Thyroid gland (tissue), 4 donors: ENCODE measurements around the gene PLEKHA3. TPM values are rescaled to one million over a fixed set of nuclear protein-coding genes. Genes with fewer than 3 reads are reported as not detected.

Source experiments
- DNase-seq, 2 donors: peaks; one replicate each; pipeline ENCODE4 v3.0.0-alpha.2; 2019
- H3K27ac ChIP-seq, 3 donors: fragments of 200-600 bp; sonication (generic); 1 replicate in 2 of 3; 2 replicates in 1 of 3; pipeline ENCODE4 v1.5.1; 2016 to 2019; ENCODE audit warnings: mild to moderate bottlenecking in 1 of 3, moderate library complexity in 1 of 3
- H3K27me3 ChIP-seq: fragments of 200-600 bp; sonication (generic); one replicate; pipeline ENCODE4 v1.5.1; 2019
- H3K36me3 ChIP-seq, 2 donors: fragments of 200-600 bp; sonication (generic); one replicate each; pipeline ENCODE4 v1.5.1; 2016 to 2019
- H3K4me1 ChIP-seq, 2 donors: fragments of 200-600 bp; sonication (generic); one replicate each; pipeline ENCODE4 v1.5.1; 2017 to 2019
- H3K4me3 ChIP-seq, 3 donors: fragments of 200-600 bp; sonication (generic); replicated peaks in 1 of 3; 1 replicate in 2 of 3; 2 replicates in 1 of 3; pipeline ENCODE4 v1.5.1; 2016; ENCODE audit warnings: mild to moderate bottlenecking in 1 of 3
- H3K9me3 ChIP-seq: fragments of 200-600 bp; sonication (generic); one replicate; pipeline ENCODE4 v1.5.1; 2017
- CTCF ChIP-seq, 6 experiments: fragments of 200-600 bp in 3 of 6; fragments of 450-650 bp in 3 of 6; sonication (generic) in 3 of 6; IDR thresholded peaks; one replicate each; pipeline ENCODE4 v1.5.1; 2016 to 2019; ENCODE audit warnings: antibody characterized with exemption in 6 of 6, mild to moderate bottlenecking in 2 of 6, inconsistent platforms in 1 of 6, moderate library complexity in 1 of 6
- POLR2A ChIP-seq, 2 donors: fragments of 450-650 bp; IDR thresholded peaks; one replicate each; pipeline ENCODE4 v1.6.1; 2017; ENCODE audit warnings: antibody characterized with exemption in 2 of 2, mild to moderate bottlenecking in 2 of 2, moderate library complexity in 1 of 2
- WGBS, 2 donors: methylation state at CpG; one replicate each; pipeline ENCODE4 v1.1.5; 2017; 5-methylcytosine and 5-hydroxymethylcytosine counted together
- intact Hi-C: fragments of 100-400 bp; cut with DNase I; formaldehyde crosslinking; loops from one replicate; pipeline ENCODE4 v1.15.1; 2023
- total RNA-seq, 4 donors: library from RNA; depleted of rRNA; stranded (reverse); fragments of >200 nt; gene quantifications; one replicate each; pipeline ENCODE4 v1.2.3, GENCODE V29; 2016

PLEKHA3 gene
- total RNA-seq, 4 donors from 2014 or later, result 12.3 to 23.5 (median 15.6) TPM

- H3K27me3 ChIP-seq, result no peaks in the 10 kb centered on the region
- no peak for TF ChIP-seq CTCF (IDR thresholded peaks at IDR 0.05)
- no peaks in the 10 kb centered on the region for H3K36me3 ChIP-seq
- H3K27ac ChIP-seq, result no peak overlapping the region
- H3K9me3 ChIP-seq, result no peaks in the 10 kb centered on the region
- H3K4me1 ChIP-seq, result no peaks in the 10 kb centered on the region
- no peak overlapping the region for H3K4me3 ChIP-seq
- 94 to 96% methylated on average over 2 of the region's 2 CpGs for WGBS, 2 donors
- no peak for DNase-seq
- intact Hi-C loops, result no loop called here
Observed at GRCh38 chr2:178550352-178550751, 70.1 kb downstream of the PLEKHA3 start.

- intact Hi-C loops, result no loop called here
- 93 to 96% methylated on average over 2 of the region's 2 CpGs for WGBS, 2 donors
- H3K36me3 ChIP-seq, result no peaks in the 10 kb centered on the region
- H3K27me3 ChIP-seq, result no peaks in the 10 kb centered on the region
- H3K27ac ChIP-seq, result no peak overlapping the region
- H3K4me1 ChIP-seq, result no peaks in the 10 kb centered on the region
- H3K9me3 ChIP-seq, result no peaks in the 10 kb centered on the region
- TF ChIP-seq CTCF (IDR thresholded peaks at IDR 0.05), result no peak
- no peak for TF ChIP-seq POLR2A (IDR thresholded peaks at IDR 0.05)
- H3K4me3 ChIP-seq, result no peak overlapping the region
- no peak for DNase-seq
Observed at GRCh38 chr2:178553047-178553446, 72.8 kb downstream of the PLEKHA3 start.

Other genes starting within 250 kb of the PLEKHA3 start
- gene PRKRA, start 29.3 kb upstream of the PLEKHA3 start, total RNA-seq, result 10 to 100 TPM; 54.9 to 72.2 (median 64.8) TPM
- 1 to 10 TPM; 3.0 to 7.3 (median 4.9) TPM for gene PJVK, start 29.1 kb upstream of the PLEKHA3 start, total RNA-seq
- 10 to 100 TPM; 10.0 to 22.4 (median 16.5) TPM for gene FKBP7, start 1.9 kb upstream of the PLEKHA3 start, total RNA-seq